Choroid plexus epithelial cell (primary cell): ENCODE results near the gene NATD1.

Source experiments
- DNase-seq: peaks from one replicate; pipeline ENCODE4 v3.0.0-alpha.2; 2010; ENCODE audit warnings: low read depth
- H3K4me3 ChIP-seq: 2 replicates; pipeline ENCODE4 v1.5.1; 2011; ENCODE audit warnings: low read depth, mild to moderate bottlenecking, control low read depth, low read length, moderate library complexity
- TF ChIP-seq, protein P1 (sequence below): conservative IDR thresholded peaks from 2 replicates; pipeline ENCODE4 v1.5.1; 2011; ENCODE audit warnings: low read depth, mild to moderate bottlenecking, control low read depth, inconsistent platforms, low read length, moderate library complexity

Gene NATD1

DNA sequence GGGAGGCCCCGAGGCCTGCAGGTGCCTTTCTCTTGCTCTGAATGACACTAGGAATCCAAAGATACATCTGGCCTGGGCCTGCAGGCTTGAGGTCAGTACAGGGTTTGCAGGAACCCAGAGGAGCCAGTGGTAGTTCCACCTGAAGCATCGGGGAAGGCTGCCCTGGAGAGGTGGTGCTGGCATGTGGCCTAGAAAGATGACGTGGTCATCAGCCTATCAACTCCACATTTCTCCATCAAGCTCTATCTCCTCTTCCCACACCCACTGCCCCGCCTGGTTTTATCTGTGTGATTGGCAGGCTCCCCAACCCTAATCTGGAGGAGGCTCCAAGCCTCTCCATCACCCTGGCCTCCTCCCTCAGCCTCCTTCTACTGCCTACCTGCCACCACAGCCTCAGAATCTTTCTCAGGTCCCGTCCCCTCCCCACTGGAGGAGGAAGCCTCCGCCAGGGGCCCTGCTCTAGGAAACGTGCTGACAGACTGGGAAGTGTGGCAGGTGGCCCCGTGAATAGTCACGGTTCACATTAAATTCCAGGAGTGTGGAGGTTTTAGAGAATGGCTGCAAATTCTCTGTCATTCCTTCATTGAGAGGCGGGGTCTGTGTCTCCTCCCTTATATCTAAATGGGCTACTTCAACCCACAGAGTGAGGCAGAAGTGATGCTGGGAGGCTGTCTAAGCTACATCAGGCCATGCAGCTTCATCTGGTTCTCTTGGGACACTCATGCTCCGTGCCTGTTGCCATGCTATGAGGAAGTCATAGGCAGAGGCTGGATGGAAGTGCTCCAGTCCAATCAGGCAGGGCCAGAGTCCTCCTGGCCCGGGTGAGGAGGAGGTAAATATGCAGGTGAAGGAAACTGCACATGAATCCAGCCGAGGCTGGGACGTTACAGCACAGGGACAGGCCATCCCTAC lies 19.9 kb upstream of the NATD1 start:
- H3K4me3 ChIP-seq: no peak overlapping the region
- no peak for DNase-seq
- TF ChIP-seq, protein P1, sequence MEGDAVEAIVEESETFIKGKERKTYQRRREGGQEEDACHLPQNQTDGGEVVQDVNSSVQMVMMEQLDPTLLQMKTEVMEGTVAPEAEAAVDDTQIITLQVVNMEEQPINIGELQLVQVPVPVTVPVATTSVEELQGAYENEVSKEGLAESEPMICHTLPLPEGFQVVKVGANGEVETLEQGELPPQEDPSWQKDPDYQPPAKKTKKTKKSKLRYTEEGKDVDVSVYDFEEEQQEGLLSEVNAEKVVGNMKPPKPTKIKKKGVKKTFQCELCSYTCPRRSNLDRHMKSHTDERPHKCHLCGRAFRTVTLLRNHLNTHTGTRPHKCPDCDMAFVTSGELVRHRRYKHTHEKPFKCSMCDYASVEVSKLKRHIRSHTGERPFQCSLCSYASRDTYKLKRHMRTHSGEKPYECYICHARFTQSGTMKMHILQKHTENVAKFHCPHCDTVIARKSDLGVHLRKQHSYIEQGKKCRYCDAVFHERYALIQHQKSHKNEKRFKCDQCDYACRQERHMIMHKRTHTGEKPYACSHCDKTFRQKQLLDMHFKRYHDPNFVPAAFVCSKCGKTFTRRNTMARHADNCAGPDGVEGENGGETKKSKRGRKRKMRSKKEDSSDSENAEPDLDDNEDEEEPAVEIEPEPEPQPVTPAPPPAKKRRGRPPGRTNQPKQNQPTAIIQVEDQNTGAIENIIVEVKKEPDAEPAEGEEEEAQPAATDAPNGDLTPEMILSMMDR: no peak

DNA sequence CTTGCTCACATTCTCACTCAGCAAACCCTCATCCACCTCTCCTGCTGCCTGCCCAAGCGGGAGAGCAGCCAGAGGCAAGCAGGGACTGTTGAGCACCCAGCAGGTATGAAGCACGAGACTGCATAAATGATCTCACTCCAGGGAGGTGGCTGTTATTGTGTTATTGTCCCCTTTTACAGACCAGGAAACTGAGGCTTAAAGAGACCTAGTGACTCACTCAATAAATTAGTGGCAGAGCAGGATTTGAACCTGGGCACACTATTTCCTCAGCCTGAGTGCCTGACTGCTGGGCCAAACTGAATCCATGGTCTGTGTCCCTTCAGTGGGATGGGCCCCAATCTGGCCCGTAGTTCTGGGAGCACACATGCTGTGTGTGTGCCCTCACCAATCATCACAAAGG lies 19.0 kb upstream of the NATD1 start:
- H3K4me3 ChIP-seq: no peak overlapping the region
- TF ChIP-seq, protein P1: no peak
- DNase-seq: no peak

DNA sequence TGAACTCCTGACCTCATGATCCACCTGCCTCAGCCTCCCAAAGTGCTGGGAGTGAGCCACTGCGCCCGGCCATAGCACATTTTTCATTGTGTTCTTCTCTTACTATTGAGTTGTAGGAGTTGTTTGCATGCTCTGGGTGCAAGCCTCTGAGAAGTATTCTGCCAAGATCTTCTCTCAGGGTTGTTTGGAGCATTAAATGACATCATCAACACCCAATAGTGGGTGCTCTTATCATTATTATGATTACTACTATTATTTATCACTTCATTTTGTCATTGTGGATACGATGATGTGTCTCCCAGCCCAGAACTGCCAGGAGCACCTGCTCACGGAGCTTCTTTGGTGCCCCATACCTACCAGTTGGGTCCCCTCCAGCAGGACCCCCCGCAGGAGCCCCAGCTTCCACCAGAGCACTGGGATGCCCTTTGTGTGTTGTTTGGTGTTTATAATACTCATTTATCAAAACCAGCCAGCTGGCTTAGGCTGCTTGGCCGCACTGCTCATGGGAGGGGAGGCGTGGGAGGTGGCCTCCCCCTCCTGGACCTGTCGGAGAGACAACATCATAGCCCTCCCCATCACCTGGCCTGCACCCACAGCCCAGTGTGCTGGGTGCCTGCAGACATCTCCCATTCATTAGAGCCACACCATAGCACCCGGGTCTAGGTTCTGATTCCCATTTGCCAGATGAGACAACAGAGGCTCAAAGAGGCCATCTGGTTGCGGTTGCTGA lies 18.4 kb upstream of the NATD1 start:
- H3K4me3 ChIP-seq: no peak overlapping the region
- TF ChIP-seq, protein P1: no peak
- DNase-seq: no peak

DNA sequence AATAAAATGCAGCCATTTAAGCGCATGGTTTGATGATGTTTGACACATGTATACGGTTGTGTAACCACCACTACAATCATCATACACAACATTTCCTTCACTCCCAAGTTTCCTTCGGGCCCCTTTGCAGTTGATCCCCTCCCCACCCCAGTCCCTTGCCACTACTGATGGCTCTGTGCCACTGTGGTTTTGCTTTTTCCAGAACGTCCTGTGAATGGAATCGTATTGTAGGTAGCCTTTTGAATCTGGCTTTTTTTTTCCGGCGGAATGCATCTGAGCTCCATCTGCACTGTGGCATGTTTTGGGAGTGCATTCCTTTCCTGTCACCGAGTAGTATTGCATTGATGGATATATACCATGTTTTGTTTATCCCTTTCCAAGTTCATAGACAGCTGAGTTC lies 16.2 kb upstream of the NATD1 start:
- no peak overlapping the region for H3K4me3 ChIP-seq
- TF ChIP-seq, protein P1: no peak
- DNase-seq: no peak

DNA sequence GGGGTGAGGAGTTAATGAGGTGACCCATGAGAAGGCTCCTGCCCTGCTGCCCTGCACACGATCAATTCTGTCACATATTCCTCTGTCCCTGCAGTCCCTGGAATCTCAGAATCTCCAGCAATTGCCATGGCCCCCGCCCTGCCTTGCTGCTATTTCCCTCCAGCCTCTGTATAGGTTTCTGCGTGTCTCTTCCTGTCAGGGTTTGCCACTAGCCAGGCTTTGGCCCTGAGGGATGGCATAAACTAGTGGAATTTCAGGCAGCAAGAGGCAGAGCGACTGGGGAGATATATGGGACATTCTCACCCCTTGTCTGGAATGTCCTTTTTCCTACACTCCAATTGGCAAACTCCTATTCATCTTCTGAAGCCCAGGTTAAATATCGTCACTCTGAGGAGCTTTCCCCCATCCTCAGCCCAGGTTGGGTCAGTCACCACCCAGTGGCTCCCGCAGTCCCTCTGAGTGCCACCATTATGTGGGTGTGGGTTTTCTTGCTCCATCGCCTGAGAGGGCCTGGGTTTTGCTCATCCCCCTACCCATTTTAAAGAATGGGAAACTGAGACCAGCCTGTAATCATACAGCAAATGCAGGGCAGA lies 15.5 kb upstream of the NATD1 start:
- H3K4me3 ChIP-seq: no peak overlapping the region
- no peak for DNase-seq
- TF ChIP-seq, protein P1: no peak

DNA sequence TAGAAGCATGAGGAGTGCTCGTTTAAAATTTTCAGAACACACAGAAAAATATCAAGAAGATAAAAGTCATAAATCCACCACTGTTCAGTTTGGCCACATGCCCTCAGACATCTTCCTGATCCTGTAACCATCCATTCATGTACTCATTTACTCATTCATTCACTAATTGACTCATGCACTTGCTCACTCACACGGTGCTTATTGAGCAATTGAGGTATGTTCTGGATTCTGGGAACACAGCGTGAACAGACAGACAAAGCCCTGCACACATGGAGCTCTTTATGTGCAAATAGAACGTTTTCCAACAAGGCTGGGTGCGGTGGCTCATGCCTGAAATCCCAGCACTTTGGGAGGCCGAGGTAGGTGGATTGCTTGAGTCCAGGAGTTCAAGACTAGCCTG lies 10.2 kb upstream of the NATD1 start:
- peak; percentile 64 for DNase-seq
- TF ChIP-seq, protein P1: no peak
- H3K4me3 ChIP-seq: no peak overlapping the region
